SK-N-MC (cell line): ENCODE data around the gene PRDM2.

Experiments used
- DNase-seq: peaks from one replicate; pipeline ENCODE4 v3.0.0-alpha.2; 2011; ENCODE audit warnings: low read depth, low spot score
- H3K27ac ChIP-seq: fragments of 200-600 bp; sonication (generic); 2 replicates; pipeline ENCODE4 v1.5.1; 2016; ENCODE audit warnings: mixed run types
- H3K36me3 ChIP-seq: fragments of 200-600 bp; sonication (generic); 2 replicates; pipeline ENCODE4 v1.6.1; 2017; ENCODE audit warnings: antibody characterized with exemption, low read length, mixed read lengths; ENCODE audit not compliant: insufficient read depth
- H3K4me3 ChIP-seq: fragments of 200-600 bp; sonication (generic); 2 replicates; pipeline ENCODE4 v1.5.1; 2016
- H3K9ac ChIP-seq: fragments of 200-600 bp; sonication (generic); 2 replicates; pipeline ENCODE4 v1.8.0; 2017; ENCODE audit warnings: mixed run types, mixed read lengths; ENCODE audit not compliant: insufficient read length
- H3K9me3 ChIP-seq: fragments of 200-600 bp; sonication (generic); 2 replicates; pipeline ENCODE4 v1.6.1; 2017; ENCODE audit warnings: low read depth, mild to moderate bottlenecking, antibody characterized with exemption, low read length, moderate library complexity, mixed read lengths
- EZH2 ChIP-seq: fragments of 200-600 bp; sonication (generic); IDR thresholded peaks from one replicate; pipeline ENCODE4 v1.6.1; 2017; ENCODE audit warnings: antibody characterized with exemption
- FOXP2 ChIP-seq: optimal IDR thresholded peaks from 2 replicates; pipeline ENCODE3; 2011; ENCODE audit warnings: mild to moderate bottlenecking, moderate library complexity; ENCODE audit not compliant: insufficient read depth; ENCODE audit errors: extremely low read length, control extremely low read depth
- POLR2AphosphoS5 ChIP-seq: IDR thresholded peaks from 2 replicates; pipeline ENCODE4 v1.6.1; 2012; ENCODE audit warnings: mild to moderate bottlenecking, low read depth, low read length, borderline replicate concordance

PRDM2 gene

GRCh38 chr1:13816016-13816760 lies 116.2 kb downstream of the PRDM2 start:
- DNase-seq, result no peak
- TF ChIP-seq EZH2, result no peak
- no peak for TF ChIP-seq FOXP2
- no peak for TF ChIP-seq POLR2AphosphoS5
- Histone ChIP-seq H3K36me3 (no peaks in the 10 kb centered on the region), H3K9ac (no peak overlapping the region), H3K4me3 (no peak overlapping the region), H3K9me3 (no peaks in the 10 kb centered on the region), H3K27ac (no peak overlapping the region)

DNA sequence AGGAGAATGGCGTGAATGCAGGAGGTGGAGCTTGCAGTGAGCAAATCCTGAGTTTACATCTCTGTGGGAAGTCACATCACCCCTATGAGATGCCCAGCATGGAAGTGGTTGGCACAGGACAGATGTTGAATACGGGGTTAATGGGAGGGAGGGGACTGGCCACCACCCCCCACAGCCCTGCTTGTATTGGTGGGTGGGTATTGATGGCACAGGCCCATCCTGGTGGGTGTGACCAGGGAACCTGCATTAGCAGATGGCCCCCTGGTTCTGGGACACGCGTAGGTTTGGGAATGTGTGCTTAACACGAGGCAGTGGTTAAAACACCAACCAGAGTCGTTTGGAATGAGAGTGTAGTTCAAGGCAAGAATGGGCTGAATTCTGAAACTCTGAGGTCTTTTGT lies 117.9 kb downstream of the PRDM2 start:
- no peaks in the 10 kb centered on the region; the same call in 1 of the 2 replicates for H3K36me3 ChIP-seq
- DNase-seq, result no peak

GRCh38 chr1:13818926-13819325 lies 118.9 kb downstream of the PRDM2 start:
- Histone ChIP-seq H3K27ac (no peak overlapping the region), H3K9me3 (no peaks in the 10 kb centered on the region), H3K9ac (no peak overlapping the region), H3K4me3 (no peak overlapping the region), H3K36me3 (no peaks in the 10 kb centered on the region; the same call in 1 of the 2 replicates)
- DNase-seq, result no peak
- TF ChIP-seq POLR2AphosphoS5, result no peak
- TF ChIP-seq FOXP2, result no peak
- no peak for TF ChIP-seq EZH2

More for the DNA sequence above, 117.9 kb downstream of the PRDM2 start:
- Histone ChIP-seq H3K4me3 (no peak overlapping the region), H3K9ac (no peak overlapping the region), H3K9me3 (no peaks in the 10 kb centered on the region), H3K27ac (no peak overlapping the region)
- TF ChIP-seq POLR2AphosphoS5 (no peak), EZH2 (no peak), FOXP2 (no peak)

GRCh38 chr1:13819642-13820041 lies 119.7 kb downstream of the PRDM2 start:
- no peak for DNase-seq
- Histone ChIP-seq H3K9ac (no peak overlapping the region), H3K27ac (no peak overlapping the region), H3K4me3 (no peak overlapping the region), H3K9me3 (no peaks in the 10 kb centered on the region), H3K36me3 (no peaks in the 10 kb centered on the region; the same call in 1 of the 2 replicates)
- TF ChIP-seq EZH2, result no peak
- TF ChIP-seq POLR2AphosphoS5, result no peak

- no peak for DNase-seq
- Histone ChIP-seq H3K36me3 (no peaks in the 10 kb centered on the region; the same call in 1 of the 2 replicates), H3K4me3 (no peak overlapping the region), H3K9ac (no peak overlapping the region), H3K9me3 (no peaks in the 10 kb centered on the region), H3K27ac (no peak overlapping the region)
- TF ChIP-seq POLR2AphosphoS5, result no peak
- TF ChIP-seq EZH2, result no peak
- TF ChIP-seq FOXP2, result no peak
Observed at GRCh38 chr1:13820055-13820454, 120.1 kb downstream of the PRDM2 start.

GRCh38 chr1:13820456-13820855 lies 120.5 kb downstream of the PRDM2 start:
- TF ChIP-seq POLR2AphosphoS5, result no peak
- no peak for TF ChIP-seq FOXP2
- no peak for TF ChIP-seq EZH2
- Histone ChIP-seq H3K27ac (no peak overlapping the region), H3K36me3 (no peaks in the 10 kb centered on the region; the same call in 1 of the 2 replicates), H3K4me3 (no peak overlapping the region), H3K9ac (no peak overlapping the region), H3K9me3 (no peaks in the 10 kb centered on the region)
- no peak for DNase-seq

DNA sequence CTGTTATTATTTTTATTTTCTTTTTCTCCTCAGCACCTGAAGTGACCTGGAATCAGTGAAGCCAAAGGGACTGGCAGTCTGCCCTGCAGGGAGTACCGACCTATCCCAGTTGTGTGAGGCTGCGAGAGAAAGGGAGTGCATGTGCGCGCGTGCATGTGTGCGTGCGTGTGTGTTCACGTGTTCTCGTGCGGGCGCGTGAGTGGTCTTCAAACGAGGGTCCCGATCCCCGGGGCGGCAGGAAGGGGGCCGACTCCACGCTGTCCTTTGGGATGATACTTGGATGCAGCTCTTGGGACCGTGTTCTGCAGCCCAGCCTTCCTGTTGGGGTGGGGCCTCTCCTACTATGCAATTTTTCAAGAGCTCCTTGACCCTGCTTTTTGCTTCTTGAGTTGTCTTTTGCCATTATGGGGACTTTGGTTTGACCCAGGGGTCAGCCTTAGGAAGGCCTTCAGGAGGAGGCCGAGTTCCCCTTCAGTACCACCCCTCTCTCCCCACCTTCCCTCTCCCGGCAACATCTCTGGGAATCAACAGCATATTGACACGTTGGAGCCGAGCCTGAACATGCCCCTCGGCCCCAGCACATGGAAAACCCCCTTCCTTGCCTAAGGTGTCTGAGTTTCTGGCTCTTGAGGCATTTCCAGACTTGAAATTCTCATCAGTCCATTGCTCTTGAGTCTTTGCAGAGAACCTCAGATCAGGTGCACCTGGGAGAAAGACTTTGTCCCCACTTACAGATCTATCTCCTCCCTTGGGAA lies 123.3 kb downstream of the PRDM2 start:
- Histone ChIP-seq H3K36me3 (no peaks in the 10 kb centered on the region; the same call in 1 of the 2 replicates), H3K27ac (no peak overlapping the region), H3K9me3 (no peaks in the 10 kb centered on the region), H3K9ac (no peak overlapping the region), H3K4me3 (no peak overlapping the region)
- TF ChIP-seq EZH2 (no peak), FOXP2 (no peak)
- DNase-seq, result no peak

GRCh38 chr1:13823936-13824335 lies 123.9 kb downstream of the PRDM2 start:
- TF ChIP-seq EZH2 (no peak), FOXP2 (no peak), POLR2AphosphoS5 (no peak)
- no peak overlapping the region for H3K9ac ChIP-seq
- no peak for DNase-seq
- H3K27ac ChIP-seq, result no peak overlapping the region
- H3K4me3 ChIP-seq, result no peak overlapping the region
- H3K9me3 ChIP-seq, result no peaks in the 10 kb centered on the region
- no peaks in the 10 kb centered on the region; the same call in 1 of the 2 replicates for H3K36me3 ChIP-seq

DNA sequence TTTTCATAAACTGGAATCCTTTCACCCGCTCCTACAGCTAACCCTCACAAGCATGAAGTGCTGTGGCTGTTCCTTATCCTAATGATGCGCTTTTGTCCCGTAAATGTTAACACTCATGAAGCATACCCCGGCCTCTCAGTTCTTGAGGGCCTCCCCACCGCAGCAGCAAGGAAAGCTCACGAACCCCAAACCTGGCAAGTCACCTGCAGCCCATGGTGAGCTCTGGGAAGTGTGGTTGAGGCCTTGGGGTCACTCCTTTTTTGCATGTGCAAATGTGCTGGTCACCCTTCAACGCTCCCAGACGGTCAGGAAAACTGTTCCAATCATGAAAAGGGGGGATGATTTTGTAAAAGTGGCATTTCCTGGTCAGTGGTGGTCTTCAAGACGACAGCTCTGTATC lies 124.6 kb downstream of the PRDM2 start:
- TF ChIP-seq EZH2, result no peak
- no peak for TF ChIP-seq FOXP2
- no peak for TF ChIP-seq POLR2AphosphoS5
- H3K9me3 ChIP-seq, result no peaks in the 10 kb centered on the region
- no peak overlapping the region for H3K9ac ChIP-seq
- H3K36me3 ChIP-seq, result no peaks in the 10 kb centered on the region; the same call in 1 of the 2 replicates
- no peak overlapping the region for H3K27ac ChIP-seq
- no peak for DNase-seq
- H3K4me3 ChIP-seq, result no peak overlapping the region
